Osteocyte (in vitro differentiated cells): ENCODE measurements around the gene FBXO46. TPM values are rescaled to one million over a fixed set of nuclear protein-coding genes. Genes with fewer than 3 reads are reported as not detected.
"Not testable (repeated sequence)": the region's sequence is repeated elsewhere in the genome, so short reads cannot be mapped to it uniquely, and the experiment has no call there.

Experiments used
- DNase-seq: peaks from one replicate; pipeline ENCODE4 v3.0.0; 2021; ENCODE audit warnings: mixed read lengths; ENCODE audit not compliant: unreplicated experiment; ENCODE audit errors: extremely low spot score
- H3K27ac Mint-ChIP-seq: one replicate; pipeline ENCODE4 v1.8.0; 2021; ENCODE audit warnings: mild to moderate bottlenecking, mixed read lengths; ENCODE audit not compliant: unreplicated experiment
- H3K27me3 Mint-ChIP-seq: one replicate; pipeline ENCODE4 v1.8.0; 2021; ENCODE audit warnings: mixed read lengths; ENCODE audit not compliant: unreplicated experiment
- H3K36me3 Mint-ChIP-seq: one replicate; pipeline ENCODE4 v1.8.0; 2021; ENCODE audit warnings: mixed read lengths; ENCODE audit not compliant: unreplicated experiment
- H3K4me1 Mint-ChIP-seq: one replicate; pipeline ENCODE4 v1.8.0; 2021; ENCODE audit warnings: mixed read lengths; ENCODE audit not compliant: unreplicated experiment
- H3K4me3 Mint-ChIP-seq: one replicate; pipeline ENCODE4 v1.8.0; 2021; ENCODE audit warnings: mild to moderate bottlenecking, moderate library complexity, mixed read lengths; ENCODE audit not compliant: unreplicated experiment
- H3K9me3 Mint-ChIP-seq: one replicate; pipeline ENCODE4 v1.8.0; 2021; ENCODE audit warnings: mixed read lengths; ENCODE audit not compliant: unreplicated experiment
- total RNA-seq: library from RNA; stranded (reverse); gene quantifications from 2 replicates; pipeline ENCODE4 v1.2.1, GENCODE V29; 2021
- TF ChIP-seq, protein P1 (sequence below): fragments of 200-600 bp; sonication (generic); IDR thresholded peaks from 2 replicates; pipeline ENCODE4 v1.5.0; 2021; ENCODE audit warnings: antibody characterized with exemption, mild to moderate bottlenecking, moderate library complexity

FBXO46 gene
- total RNA-seq, 1 donor from 2014 or later: 18.3 TPM

DNA sequence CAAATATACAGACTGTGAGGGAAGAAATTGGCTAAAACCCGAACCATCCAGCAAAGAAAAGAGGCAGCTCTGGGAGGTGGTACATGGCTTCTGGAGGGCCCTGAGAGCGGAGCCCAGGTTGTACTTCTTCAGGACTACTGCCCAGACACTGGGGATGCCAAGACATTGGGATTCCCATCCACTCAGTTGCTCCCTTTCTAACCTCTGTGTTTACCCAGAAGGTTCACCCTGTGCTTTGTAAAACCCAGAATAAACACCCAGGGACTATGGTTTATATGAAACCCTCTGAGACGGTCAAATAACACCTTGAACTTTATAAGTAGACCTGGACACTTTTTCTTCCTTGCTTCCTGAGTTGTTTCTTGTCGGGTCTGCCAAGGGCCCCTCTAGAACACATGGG, 12.3 kb upstream of the FBXO46 start:
- Mint-ChIP-seq H3K9me3 (no peaks in the 10 kb centered on the region), H3K4me3 (no peak overlapping the region), H3K27ac (no peak overlapping the region), H3K4me1 (peaks cover 6% of the 10 kb centered on the region), H3K36me3 (no peaks in the 10 kb centered on the region), H3K27me3 (peaks cover 3% of the 10 kb centered on the region)
- TF ChIP-seq, protein P1, sequence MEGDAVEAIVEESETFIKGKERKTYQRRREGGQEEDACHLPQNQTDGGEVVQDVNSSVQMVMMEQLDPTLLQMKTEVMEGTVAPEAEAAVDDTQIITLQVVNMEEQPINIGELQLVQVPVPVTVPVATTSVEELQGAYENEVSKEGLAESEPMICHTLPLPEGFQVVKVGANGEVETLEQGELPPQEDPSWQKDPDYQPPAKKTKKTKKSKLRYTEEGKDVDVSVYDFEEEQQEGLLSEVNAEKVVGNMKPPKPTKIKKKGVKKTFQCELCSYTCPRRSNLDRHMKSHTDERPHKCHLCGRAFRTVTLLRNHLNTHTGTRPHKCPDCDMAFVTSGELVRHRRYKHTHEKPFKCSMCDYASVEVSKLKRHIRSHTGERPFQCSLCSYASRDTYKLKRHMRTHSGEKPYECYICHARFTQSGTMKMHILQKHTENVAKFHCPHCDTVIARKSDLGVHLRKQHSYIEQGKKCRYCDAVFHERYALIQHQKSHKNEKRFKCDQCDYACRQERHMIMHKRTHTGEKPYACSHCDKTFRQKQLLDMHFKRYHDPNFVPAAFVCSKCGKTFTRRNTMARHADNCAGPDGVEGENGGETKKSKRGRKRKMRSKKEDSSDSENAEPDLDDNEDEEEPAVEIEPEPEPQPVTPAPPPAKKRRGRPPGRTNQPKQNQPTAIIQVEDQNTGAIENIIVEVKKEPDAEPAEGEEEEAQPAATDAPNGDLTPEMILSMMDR: no peak
- no peak for DNase-seq

DNA sequence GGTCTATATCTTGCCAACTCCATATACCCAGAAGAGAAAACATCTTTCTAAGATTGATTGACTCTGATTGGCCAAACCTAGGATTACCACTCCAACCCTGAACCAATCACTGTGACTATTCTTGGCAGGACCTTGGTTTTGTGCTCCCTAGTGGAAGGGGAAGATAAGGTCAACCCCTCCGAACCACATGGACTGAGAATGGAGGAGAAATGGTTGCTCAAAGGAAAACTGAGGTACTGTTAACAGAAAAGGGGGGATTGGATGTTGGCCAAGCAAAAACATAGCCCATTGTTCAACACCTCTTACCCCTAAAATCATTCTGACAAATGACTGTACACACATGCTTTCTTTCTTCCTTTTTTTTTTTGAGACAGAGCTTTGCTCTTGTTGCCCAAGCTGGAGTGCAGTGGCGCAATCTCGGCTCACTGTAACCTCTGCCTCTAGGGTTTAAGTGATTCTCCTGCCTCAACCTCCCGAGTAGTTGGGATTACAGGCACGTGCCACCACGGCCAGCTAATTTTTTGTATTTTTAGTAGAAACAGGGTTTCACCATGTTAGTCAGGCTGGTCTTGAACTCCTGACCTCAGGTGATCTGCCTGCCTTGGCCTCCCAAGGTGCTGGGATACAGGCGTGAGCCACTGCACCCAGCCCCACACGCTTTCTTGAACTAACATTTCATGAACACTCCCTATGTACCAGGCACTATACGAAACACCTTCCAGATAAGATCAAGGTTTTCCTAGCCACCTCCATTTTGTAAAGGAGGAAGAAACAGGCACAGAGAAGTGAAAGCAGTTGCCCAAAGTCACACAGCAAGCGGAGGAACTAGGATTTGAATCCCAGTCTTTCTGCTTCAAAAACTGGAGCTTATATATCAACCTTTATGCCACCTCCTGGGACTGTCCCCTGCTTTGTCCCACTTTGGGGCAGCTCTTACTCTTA, 9.1 kb upstream of the FBXO46 start:
- DNase-seq: no peak
- Mint-ChIP-seq H3K27me3 (peaks cover 3% of the 10 kb centered on the region), H3K4me1 (no peaks in the 10 kb centered on the region), H3K4me3 (no peak overlapping the region), H3K36me3 (no peaks in the 10 kb centered on the region), H3K9me3 (no peaks in the 10 kb centered on the region), H3K27ac (no peak overlapping the region)
- TF ChIP-seq, protein P1: no peak

DNA sequence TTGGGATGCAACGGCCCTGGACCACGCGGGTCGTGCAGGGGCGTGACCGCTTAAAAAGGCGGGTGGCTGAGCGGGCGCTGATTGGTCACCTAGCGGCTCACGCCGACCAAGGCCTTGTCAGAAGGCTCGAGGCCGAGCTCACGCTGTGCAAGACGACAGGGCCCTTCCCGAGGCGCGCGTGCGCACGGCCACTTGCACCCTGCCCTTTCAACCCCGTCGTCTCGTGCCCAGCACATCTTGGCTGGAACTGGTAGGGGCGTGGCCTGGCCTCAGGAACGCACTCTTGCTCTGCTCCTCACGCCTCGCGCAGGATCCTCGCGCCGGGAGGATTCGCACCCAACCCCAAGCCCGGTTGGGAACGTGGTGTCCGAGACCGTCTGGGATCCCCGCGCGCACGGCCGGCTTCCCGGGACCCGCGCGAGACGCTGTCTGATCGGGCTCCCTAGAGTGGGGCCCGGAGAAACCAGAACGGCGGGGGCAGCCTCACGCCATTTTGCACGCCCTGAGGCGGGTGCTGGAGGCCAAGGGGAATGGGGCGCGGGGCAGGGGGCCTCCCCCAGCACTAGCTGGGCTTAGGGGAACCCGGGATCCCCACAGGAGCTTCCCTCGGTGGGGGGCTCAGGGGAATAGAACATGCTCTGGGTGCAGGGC, 2.6 kb upstream of the FBXO46 start, which contains the start of gene MEIOSIN:
MEIOSIN (plus strand) TSS at position 280 of the 651 bp plus-strand sequence. CDS start 1,938 bp downstream, outside the sequence.
- Mint-ChIP-seq H3K9me3 (no peaks in the 10 kb centered on the region), H3K4me3 (no peak within 1 kb of the TSS), H3K4me1 (peaks cover 12% of the 10 kb centered on the region), H3K27me3 (no peaks in the 10 kb centered on the region), H3K27ac (no peak within 1 kb of the TSS), H3K36me3 (no peaks in the 10 kb centered on the region)
- DNase-seq: no peak
- TF ChIP-seq, protein P1: no peak

DNA sequence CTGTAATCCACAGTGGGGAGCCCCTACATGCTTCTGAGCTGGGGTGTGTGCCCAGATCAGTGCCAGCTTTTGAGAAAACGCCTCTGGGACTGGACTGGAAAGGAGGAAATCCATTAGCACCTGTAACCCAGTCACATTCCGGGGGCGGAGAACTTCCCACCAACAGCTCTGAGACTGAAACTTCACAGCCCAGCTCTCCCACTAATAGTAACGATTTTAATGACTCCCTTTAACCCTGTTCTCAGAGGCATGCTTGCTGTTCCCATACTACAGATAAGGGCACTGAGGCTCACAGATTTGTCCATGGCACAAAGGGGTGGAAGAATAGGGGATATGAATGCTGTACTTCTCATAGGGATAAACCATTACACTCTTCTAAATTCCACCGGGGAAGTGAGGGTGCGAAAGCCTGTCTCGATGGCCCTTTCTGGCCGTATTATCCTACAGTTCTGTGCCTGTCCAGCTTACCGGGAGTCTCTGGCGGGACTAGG, 851 bp downstream of the FBXO46 start:
- TF ChIP-seq, protein P1: no peak
- H3K36me3 Mint-ChIP-seq: no peaks in the 10 kb centered on the region
- peaks cover 16% of the 10 kb centered on the region for H3K4me1 Mint-ChIP-seq
- no peak for DNase-seq
- peak overlapping the region; percentile 90 for H3K4me3 Mint-ChIP-seq
- H3K27ac Mint-ChIP-seq: peak overlapping the region; percentile 78
- no peaks in the 10 kb centered on the region for H3K9me3 Mint-ChIP-seq
- H3K27me3 Mint-ChIP-seq: no peaks in the 10 kb centered on the region

DNA sequence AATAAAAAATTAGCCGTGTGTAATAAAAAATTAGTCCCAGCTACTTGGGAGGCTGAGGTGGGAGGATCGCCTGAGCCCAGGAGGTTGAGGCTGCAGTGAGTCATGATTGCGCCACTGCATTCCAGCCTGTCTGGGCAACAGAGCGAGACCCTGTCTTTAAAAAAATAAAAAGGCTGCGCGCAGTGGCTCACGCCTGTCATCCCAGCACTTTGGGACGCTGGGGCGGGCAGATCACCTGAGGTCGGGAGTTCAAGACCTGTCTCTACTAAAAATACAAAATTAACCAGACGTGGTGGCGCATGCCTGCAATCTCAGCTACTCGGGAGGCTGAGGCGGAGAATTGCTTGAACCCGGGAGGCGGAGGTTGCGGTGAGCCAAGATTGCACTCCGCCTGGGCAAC, 2.0 kb downstream of the FBXO46 start:
- H3K9me3 Mint-ChIP-seq, H3K27me3 Mint-ChIP-seq, H3K27ac Mint-ChIP-seq, H3K36me3 Mint-ChIP-seq, H3K4me3 Mint-ChIP-seq, DNase-seq: not testable (repeated sequence)
- peaks cover 20% of the 10 kb centered on the region for H3K4me1 Mint-ChIP-seq

DNA sequence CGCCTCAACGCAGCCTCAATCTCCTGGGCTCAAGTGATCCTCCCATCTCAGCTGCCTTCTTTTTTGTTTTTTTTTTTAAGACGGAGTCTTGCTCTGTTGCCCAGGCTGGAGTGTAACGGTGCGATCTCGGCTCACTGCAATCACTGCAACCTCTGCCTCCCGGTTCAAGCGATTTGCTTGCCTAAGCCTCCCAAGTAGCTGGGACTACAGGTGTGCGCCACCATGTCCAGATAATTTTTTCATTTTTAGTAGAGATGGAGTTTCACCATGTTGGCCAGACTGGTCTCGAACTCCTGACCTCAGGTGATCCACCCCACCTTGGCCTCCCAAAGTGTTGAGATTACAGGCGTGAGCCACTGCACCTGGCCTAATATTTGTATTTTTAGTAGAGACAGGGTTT, 10.6 kb downstream of the FBXO46 start:
- DNase-seq, H3K9me3 Mint-ChIP-seq, H3K27ac Mint-ChIP-seq, H3K27me3 Mint-ChIP-seq, H3K4me3 Mint-ChIP-seq: not testable (repeated sequence)
- Mint-ChIP-seq H3K36me3 (peaks cover 11% of the 10 kb centered on the region), H3K4me1 (peaks cover 41% of the 10 kb centered on the region)
